GM21825 (cell line): ENCODE measurements around the gene RFC5.

Experiments
- ATAC-seq: cut with Tn5 transposase; IDR thresholded peaks from one replicate; pipeline ENCODE4 v1.9.1; 2021; ENCODE audit warnings: mild to moderate bottlenecking, moderate library complexity; ENCODE audit not compliant: unreplicated experiment

Gene RFC5

GRCh38 chr12:118050972-118051910 lies 34.7 kb downstream of the RFC5 start:
- ATAC-seq = no peak

GRCh38 chr12:118052324-118053070 lies 36.0 kb downstream of the RFC5 start:
- ATAC-seq = no peak

- ATAC-seq = no peak
Observed at GRCh38 chr12:118053071-118053985, 36.8 kb downstream of the RFC5 start.

GRCh38 chr12:118055144-118055557 lies 38.6 kb downstream of the RFC5 start:
- ATAC-seq = no peak

GRCh38 chr12:118055865-118056773 lies 39.6 kb downstream of the RFC5 start:
- no peak for ATAC-seq

GRCh38 chr12:118058227-118058626 lies 41.7 kb downstream of the RFC5 start:
- ATAC-seq = no peak

- no peak for ATAC-seq
Observed at GRCh38 chr12:118058881-118059280, 42.4 kb downstream of the RFC5 start.

- ATAC-seq = no peak
Observed at GRCh38 chr12:118059341-118060191, 43.1 kb downstream of the RFC5 start.

- ATAC-seq = peak; percentile 29
Observed at GRCh38 chr12:118060301-118061010, 44.0 kb downstream of the RFC5 start.

GRCh38 chr12:118061011-118061872 lies 44.7 kb downstream of the RFC5 start, which contains the start of gene WSB2:
WSB2 (minus strand) TSS chr12:118061179; CDS start chr12:118061048, 131 bp downstream.
- peak; percentile 58 for ATAC-seq

- ATAC-seq = no peak
Observed at GRCh38 chr12:118061873-118062843, 45.7 kb downstream of the RFC5 start.

- ATAC-seq = no peak
Observed at GRCh38 chr12:118063576-118064391, 47.3 kb downstream of the RFC5 start.

GRCh38 chr12:118064608-118065007 lies 48.1 kb downstream of the RFC5 start:
- no peak for ATAC-seq

- no peak for ATAC-seq
Observed at GRCh38 chr12:118065380-118065779, 48.9 kb downstream of the RFC5 start.

- no peak for ATAC-seq
Observed at GRCh38 chr12:118068445-118068844, 51.9 kb downstream of the RFC5 start.
